Naive thymus-derived CD4-positive, alpha-beta T cell (primary cell): ENCODE measurements around the gene KCNH8. TPM values are rescaled to one million over a fixed set of nuclear protein-coding genes. Genes with fewer than 3 reads are reported as not detected.
"Not testable (repeated sequence)": the region's sequence is repeated elsewhere in the genome, so short reads cannot be mapped to it uniquely, and the experiment has no call there.

Source experiments
- ATAC-seq: fragments of 150-1000 bp; cut with Tn5 transposase; 2 replicates; pipeline ENCODE4 v1.10.0; 2021; ENCODE audit warnings: mild to moderate bottlenecking, moderate library complexity
- CTCF ChIA-PET: fragments of 350-600 bp; sonication (Branson Sonifier 250); formaldehyde crosslinking; loops from one replicate; lab custom pipeline; 2021; ENCODE audit warnings: antibody characterized with exemption; lab: Charles Lee
- POLR2A ChIA-PET: fragments of 350-600 bp; sonication (Branson Sonifier 250); formaldehyde crosslinking; loops from one replicate; lab custom pipeline; 2021; ENCODE audit warnings: antibody characterized with exemption, inconsistent platforms; lab: Charles Lee
- DNase-seq, 9 donors: peaks; one replicate each; pipeline versions ENCODE4 v3.0.0 to v3.0.0-alpha.2; 2020 to 2022; ENCODE audit warnings: mixed read lengths in 1 of 9
- H3K27ac ChIP-seq: one replicate; pipeline ENCODE4 v1.7.0; 2013; ENCODE audit warnings: mild to moderate bottlenecking, low read depth, low read length, moderate library complexity
- H3K27me3 ChIP-seq, 2 donors: one replicate each; pipeline ENCODE4 v1.7.0; 2013; ENCODE audit warnings: low read length in 2 of 2, mild to moderate bottlenecking in 2 of 2, moderate library complexity in 2 of 2; ENCODE audit not compliant: control insufficient read depth in 2 of 2, insufficient read depth in 2 of 2
- H3K36me3 ChIP-seq, 3 experiments: 1 replicate in 2 of 3; 2 replicates in 1 of 3; pipeline ENCODE4 v1.7.0; 2013; ENCODE audit warnings: low read length in 3 of 3, mild to moderate bottlenecking in 3 of 3, moderate library complexity in 1 of 3; ENCODE audit not compliant: insufficient read depth in 3 of 3, control insufficient read depth in 2 of 3
- H3K4me1 ChIP-seq, 2 donors: one replicate each; pipeline ENCODE4 v1.7.0; 2013; ENCODE audit warnings: low read length in 2 of 2, mild to moderate bottlenecking in 2 of 2, moderate library complexity in 1 of 2; ENCODE audit not compliant: control insufficient read depth in 2 of 2, insufficient read depth in 2 of 2
- H3K4me3 ChIP-seq: 2 replicates; pipeline ENCODE4 v1.7.0; 2013; ENCODE audit warnings: mild to moderate bottlenecking, low read length
- H3K9me3 ChIP-seq, 3 experiments: 1 replicate in 2 of 3; 2 replicates in 1 of 3; pipeline ENCODE4 v1.7.0; 2013; ENCODE audit warnings: low read length in 3 of 3; ENCODE audit not compliant: control insufficient read depth in 2 of 3
- H3K27ac Mint-ChIP-seq, 9 donors: one replicate each; pipeline ENCODE4 v1.8.0; 2020 to 2022; ENCODE audit warnings: mixed read lengths in 9 of 9, mild to moderate bottlenecking in 8 of 9, moderate library complexity in 5 of 9, inconsistent platforms in 2 of 9
- H3K27me3 Mint-ChIP-seq, 5 donors: one replicate each; pipeline ENCODE4 v1.8.0; 2021 to 2022; ENCODE audit warnings: mixed read lengths in 5 of 5, mild to moderate bottlenecking in 1 of 5
- H3K36me3 Mint-ChIP-seq, 5 donors: one replicate each; pipeline ENCODE4 v1.8.0; 2020 to 2022; ENCODE audit warnings: mixed read lengths in 5 of 5, mild to moderate bottlenecking in 3 of 5, inconsistent platforms in 1 of 5
- H3K4me1 Mint-ChIP-seq, 7 donors: one replicate each; pipeline ENCODE4 v1.8.0; 2020 to 2022; ENCODE audit warnings: mixed read lengths in 7 of 7, mild to moderate bottlenecking in 3 of 7, inconsistent platforms in 1 of 7
- H3K4me3 Mint-ChIP-seq, 10 donors: one replicate each; pipeline ENCODE4 v1.8.0; 2020 to 2022; ENCODE audit warnings: mild to moderate bottlenecking in 10 of 10, mixed read lengths in 10 of 10, moderate library complexity in 6 of 10, inconsistent platforms in 2 of 10
- H3K9me3 Mint-ChIP-seq, 11 donors: one replicate each; pipeline ENCODE4 v1.8.0; 2020 to 2022; ENCODE audit warnings: mixed read lengths in 11 of 11, mild to moderate bottlenecking in 4 of 11, inconsistent platforms in 1 of 11, moderate library complexity in 1 of 11
- intact Hi-C, 2 donors: fragments of 100-400 bp; cut with micrococcal nuclease; formaldehyde crosslinking; loops; one replicate each; pipeline ENCODE4 v1.15.1; 2023
- polyA plus RNA-seq, 2 donors: library from polyadenylated mRNA; unstranded; fragments of 300-500 nt; fragmentation: Illumina TruSeq; gene quantifications; one replicate each; pipeline ENCODE4 v1.2.3, GENCODE V29; 2021
- total RNA-seq, 6 experiments: library from RNA in 5 of 6; stranded (reverse) in 5 of 6; gene quantifications; 1 replicate in 5 of 6; 2 replicates in 1 of 6; pipeline ENCODE4 v1.2.3 and lab custom pipeline; 2021 to 2026

Gene KCNH8
- total and polyA plus RNA-seq, 7 experiments from 2014 or later = 0.16 to 0.29 (median 0.22) TPM; not detected in 4

DNA sequence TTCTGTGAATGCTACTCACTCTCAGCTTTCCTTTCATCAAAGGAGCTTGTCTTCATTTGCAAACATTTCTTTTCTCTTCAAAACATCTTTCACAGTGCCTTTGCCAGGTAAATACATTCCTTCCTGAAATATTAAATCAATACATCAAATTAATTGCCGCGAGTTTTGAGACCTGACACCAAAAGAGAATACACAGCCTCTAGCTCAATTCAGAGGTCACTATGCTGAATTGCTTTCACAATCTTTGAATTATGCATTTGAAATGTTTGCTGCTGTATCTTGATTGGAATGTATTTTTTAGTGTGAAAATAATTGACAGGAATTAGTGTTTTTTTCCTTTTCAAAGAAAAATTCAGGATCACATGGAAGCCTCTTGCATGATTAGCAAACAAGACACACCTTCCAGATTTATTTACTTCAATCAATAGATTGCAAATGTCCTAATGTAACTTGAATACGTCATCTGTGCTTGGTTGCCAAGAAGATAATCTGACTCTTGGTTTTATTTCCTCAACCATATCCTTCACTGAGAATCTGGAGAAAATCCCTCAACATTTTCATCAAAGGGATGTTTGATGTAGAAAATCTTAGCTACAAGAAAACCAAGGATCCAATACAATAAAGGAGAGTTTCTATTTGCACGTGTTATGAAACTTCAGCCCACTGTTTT, 83.6 kb downstream of the KCNH8 start:
- POLR2A ChIA-PET = no interaction called here
- Mint-ChIP-seq H3K4me3 (no peak overlapping the region), H3K36me3 (no peaks in the 10 kb centered on the region), H3K4me1 (peaks cover 0 to 5% (median 0%) of the 10 kb centered on the region in 7 donors), H3K9me3 (peaks cover 0 to 5% (median 0%) of the 10 kb centered on the region in 11 donors), H3K27me3 (peaks cover 0 to 14% (median 13%) of the 10 kb centered on the region in 5 donors), H3K27ac (no peak overlapping the region)
- no peaks in the 10 kb centered on the region for H3K27me3 ChIP-seq
- no peaks in the 10 kb centered on the region for H3K36me3 ChIP-seq
- no peak for ATAC-seq
- H3K4me1 ChIP-seq = no peaks in the 10 kb centered on the region
- CTCF ChIA-PET = no interaction called here
- no peak overlapping the region for H3K4me3 ChIP-seq
- no peak for DNase-seq
- intact Hi-C loops = no loop called here
- H3K9me3 ChIP-seq = no peaks in the 10 kb centered on the region
- no peak overlapping the region for H3K27ac ChIP-seq

GRCh38 chr3:19232566-19232965, 84.3 kb downstream of the KCNH8 start:
- no peaks in the 10 kb centered on the region for H3K27me3 ChIP-seq
- Mint-ChIP-seq H3K27ac (no peak overlapping the region), H3K4me3 (no peak overlapping the region), H3K9me3 (peaks cover 0 to 5% (median 0%) of the 10 kb centered on the region in 11 donors), H3K36me3 (no peaks in the 10 kb centered on the region), H3K4me1 (peaks cover 0 to 5% (median 0%) of the 10 kb centered on the region in 7 donors), H3K27me3 (peaks cover 0 to 14% (median 13%) of the 10 kb centered on the region in 5 donors)
- H3K4me1 ChIP-seq = no peaks in the 10 kb centered on the region
- H3K27ac ChIP-seq = no peak overlapping the region
- CTCF ChIA-PET = no interaction called here
- H3K9me3 ChIP-seq = no peaks in the 10 kb centered on the region
- ATAC-seq (no peak), DNase-seq (no peak)
- intact Hi-C loops = no loop called here
- H3K4me3 ChIP-seq = no peak overlapping the region
- POLR2A ChIA-PET = no interaction called here
- no peaks in the 10 kb centered on the region for H3K36me3 ChIP-seq

GRCh38 chr3:19233882-19234784, 85.8 kb downstream of the KCNH8 start:
- ATAC-seq, H3K36me3 Mint-ChIP-seq, H3K4me3 ChIP-seq, H3K27ac ChIP-seq, H3K27me3 ChIP-seq, intact Hi-C loops, H3K4me1 Mint-ChIP-seq, CTCF ChIA-PET, POLR2A ChIA-PET, H3K4me1 ChIP-seq, H3K9me3 ChIP-seq, H3K9me3 Mint-ChIP-seq, H3K27ac Mint-ChIP-seq, DNase-seq, H3K36me3 ChIP-seq, H3K4me3 Mint-ChIP-seq: not testable (repeated sequence)
- H3K27me3 Mint-ChIP-seq = peaks cover 0 to 14% (median 14%) of the 10 kb centered on the region in 5 donors

DNA sequence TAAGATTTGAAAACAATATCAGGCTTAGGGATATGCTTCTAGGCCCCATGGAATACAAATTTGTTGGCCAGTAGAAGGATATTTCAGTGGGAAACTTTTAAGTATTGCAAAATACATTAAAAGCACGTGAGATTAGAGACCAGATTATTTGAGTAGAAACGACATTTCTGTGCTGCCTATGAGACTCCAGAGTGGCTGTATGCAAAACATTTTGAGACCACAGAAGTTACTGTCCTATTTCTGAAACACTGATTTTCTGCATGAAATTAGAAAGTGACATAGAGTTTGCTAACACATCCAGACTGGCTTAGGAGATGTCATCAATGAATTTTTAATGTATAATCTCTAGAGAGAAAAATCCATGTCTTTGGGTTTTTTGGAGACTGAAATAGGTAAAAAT, 99.8 kb downstream of the KCNH8 start:
- Mint-ChIP-seq H3K4me3 (no peak overlapping the region), H3K4me1 (no peaks in the 10 kb centered on the region), H3K27me3 (peaks cover 0 to 9% (median 2%) of the 10 kb centered on the region in 5 donors), H3K27ac (no peak overlapping the region), H3K36me3 (no peaks in the 10 kb centered on the region), H3K9me3 (peaks cover 0 to 6% (median 2%) of the 10 kb centered on the region in 11 donors)
- DNase-seq (no peak), ATAC-seq (no peak)
- Histone ChIP-seq H3K27me3 (no peaks in the 10 kb centered on the region), H3K4me3 (no peak overlapping the region), H3K27ac (no peak overlapping the region), H3K9me3 (no peaks in the 10 kb centered on the region), H3K4me1 (no peaks in the 10 kb centered on the region), H3K36me3 (no peaks in the 10 kb centered on the region)
- intact Hi-C loops = no loop called here
- ChIA-PET CTCF (no interaction called here), POLR2A (no interaction called here)

DNA sequence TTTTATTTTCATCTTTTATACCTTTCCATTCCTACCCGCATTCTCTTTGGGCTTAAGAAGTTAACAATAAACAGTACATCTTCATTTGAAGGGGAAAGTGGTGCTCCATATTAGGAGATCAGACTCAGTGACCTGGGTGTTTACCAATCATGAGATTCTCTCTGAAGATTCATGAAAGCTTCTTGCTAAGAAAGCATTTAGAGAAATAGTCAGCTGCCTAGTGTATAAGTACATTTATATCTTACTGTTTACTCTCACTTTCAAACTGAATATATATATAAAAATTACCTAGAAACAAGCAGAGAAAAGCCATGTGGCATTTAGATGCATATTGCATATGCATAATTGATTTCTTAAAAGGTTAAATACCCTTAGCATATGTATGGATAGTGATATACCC, 100.5 kb downstream of the KCNH8 start:
- no peak overlapping the region for H3K4me3 Mint-ChIP-seq
- CTCF ChIA-PET = no interaction called here
- no peak overlapping the region for H3K27ac ChIP-seq
- no peak overlapping the region for H3K27ac Mint-ChIP-seq
- DNase-seq (no peak), ATAC-seq (no peak)
- peaks cover 0 to 6% (median 2%) of the 10 kb centered on the region in 11 donors for H3K9me3 Mint-ChIP-seq
- H3K9me3 ChIP-seq = no peaks in the 10 kb centered on the region
- H3K4me1 Mint-ChIP-seq = no peaks in the 10 kb centered on the region
- no peak overlapping the region for H3K4me3 ChIP-seq
- no peaks in the 10 kb centered on the region for H3K4me1 ChIP-seq
- peaks cover 0 to 9% (median 2%) of the 10 kb centered on the region in 5 donors for H3K27me3 Mint-ChIP-seq
- intact Hi-C loops = no loop called here
- no peaks in the 10 kb centered on the region for H3K36me3 Mint-ChIP-seq
- H3K27me3 ChIP-seq = no peaks in the 10 kb centered on the region
- H3K36me3 ChIP-seq = no peaks in the 10 kb centered on the region
- POLR2A ChIA-PET = no interaction called here

GRCh38 chr3:19250959-19251610, 102.8 kb downstream of the KCNH8 start:
- peaks cover 0 to 2% (median 0%) of the 10 kb centered on the region in 5 donors for H3K36me3 Mint-ChIP-seq
- Histone ChIP-seq H3K27me3 (no peaks in the 10 kb centered on the region), H3K9me3 (no peaks in the 10 kb centered on the region), H3K4me3 (no peak overlapping the region), H3K36me3 (no peaks in the 10 kb centered on the region), H3K4me1 (no peaks in the 10 kb centered on the region), H3K27ac (no peak overlapping the region)
- peaks cover 0 to 8% (median 5%) of the 10 kb centered on the region in 7 donors for H3K4me1 Mint-ChIP-seq
- peaks cover 0 to 6% (median 1%) of the 10 kb centered on the region in 11 donors for H3K9me3 Mint-ChIP-seq
- CTCF ChIA-PET = no interaction called here
- DNase-seq (no peak), ATAC-seq (no peak)
- POLR2A ChIA-PET = interaction anchor here (0.6 kb wide), 1 partner anchor 966 kb away, joined by 3 read pairs; no protein-coding TSS in a partner anchor
- peaks cover 0 to 9% (median 0%) of the 10 kb centered on the region in 5 donors for H3K27me3 Mint-ChIP-seq
- intact Hi-C loops = loop anchor here in 1 of 2 donors (1.0 kb wide), 1 partner anchor 186 kb away; no protein-coding TSS in a partner anchor
- no peak overlapping the region for H3K27ac Mint-ChIP-seq
- no peak overlapping the region for H3K4me3 Mint-ChIP-seq
